ENCODE measurements around the gene P3H2. TPM values are rescaled to one million over a fixed set of nuclear protein-coding genes. Genes with fewer than 3 reads are reported as not detected.

P3H2 gene
- total RNA-seq, 2 donors from 2014 or later = 14.6 to 22.2 TPM

- Histone ChIP-seq H3K4me3 (no peak overlapping the region), H3K9ac (ENCODE audit: low read depth in 2 of 2, low read length in 2 of 2) (no peak overlapping the region), H3K27me3 (no peaks in the 10 kb centered on the region), H3K9me3 (no peaks in the 10 kb centered on the region), H3K36me3 (no peaks in the 10 kb centered on the region), H3K4me1 (no peaks in the 10 kb centered on the region), H3K27ac (no peak overlapping the region)
- TF ChIP-seq, protein P1, sequence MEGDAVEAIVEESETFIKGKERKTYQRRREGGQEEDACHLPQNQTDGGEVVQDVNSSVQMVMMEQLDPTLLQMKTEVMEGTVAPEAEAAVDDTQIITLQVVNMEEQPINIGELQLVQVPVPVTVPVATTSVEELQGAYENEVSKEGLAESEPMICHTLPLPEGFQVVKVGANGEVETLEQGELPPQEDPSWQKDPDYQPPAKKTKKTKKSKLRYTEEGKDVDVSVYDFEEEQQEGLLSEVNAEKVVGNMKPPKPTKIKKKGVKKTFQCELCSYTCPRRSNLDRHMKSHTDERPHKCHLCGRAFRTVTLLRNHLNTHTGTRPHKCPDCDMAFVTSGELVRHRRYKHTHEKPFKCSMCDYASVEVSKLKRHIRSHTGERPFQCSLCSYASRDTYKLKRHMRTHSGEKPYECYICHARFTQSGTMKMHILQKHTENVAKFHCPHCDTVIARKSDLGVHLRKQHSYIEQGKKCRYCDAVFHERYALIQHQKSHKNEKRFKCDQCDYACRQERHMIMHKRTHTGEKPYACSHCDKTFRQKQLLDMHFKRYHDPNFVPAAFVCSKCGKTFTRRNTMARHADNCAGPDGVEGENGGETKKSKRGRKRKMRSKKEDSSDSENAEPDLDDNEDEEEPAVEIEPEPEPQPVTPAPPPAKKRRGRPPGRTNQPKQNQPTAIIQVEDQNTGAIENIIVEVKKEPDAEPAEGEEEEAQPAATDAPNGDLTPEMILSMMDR (IDR thresholded peaks at IDR 0.05) = no peak
- no peak for DNase-seq
- intact Hi-C loops (cut with DNase I) = no loop called here
These were observed 137.1 kb downstream of the P3H2 start for GRCh38 chr3:189983612-189984011.

- Histone ChIP-seq H3K9me3 (no peaks in the 10 kb centered on the region), H3K27me3 (no peaks in the 10 kb centered on the region), H3K4me3 (no peak overlapping the region), H3K36me3 (no peaks in the 10 kb centered on the region), H3K27ac (no peak overlapping the region), H3K9ac (ENCODE audit: low read depth in 2 of 2, low read length in 2 of 2) (no peak overlapping the region), H3K4me1 (no peaks in the 10 kb centered on the region)
- DNase-seq = no peak
- TF ChIP-seq, protein P1 (IDR thresholded peaks at IDR 0.05) = no peak
- intact Hi-C loops (cut with DNase I) = no loop called here
These were observed 138.3 kb downstream of the P3H2 start for GRCh38 chr3:189982321-189982945.

GRCh38 chr3:189981668-189982067 is 139.0 kb downstream of the P3H2 start:
- no peak overlapping the region for H3K4me3 ChIP-seq
- no peak overlapping the region for H3K9ac ChIP-seq (ENCODE audit: low read depth in 2 of 2, low read length in 2 of 2)
- no peaks in the 10 kb centered on the region for H3K27me3 ChIP-seq
- no peak overlapping the region for H3K27ac ChIP-seq
- H3K9me3 ChIP-seq = no peaks in the 10 kb centered on the region
- H3K36me3 ChIP-seq = no peaks in the 10 kb centered on the region
- intact Hi-C loops (cut with DNase I) = no loop called here
- DNase-seq = no peak
- TF ChIP-seq, protein P1 (IDR thresholded peaks at IDR 0.05) = no peak
- H3K4me1 ChIP-seq = no peaks in the 10 kb centered on the region

DNA sequence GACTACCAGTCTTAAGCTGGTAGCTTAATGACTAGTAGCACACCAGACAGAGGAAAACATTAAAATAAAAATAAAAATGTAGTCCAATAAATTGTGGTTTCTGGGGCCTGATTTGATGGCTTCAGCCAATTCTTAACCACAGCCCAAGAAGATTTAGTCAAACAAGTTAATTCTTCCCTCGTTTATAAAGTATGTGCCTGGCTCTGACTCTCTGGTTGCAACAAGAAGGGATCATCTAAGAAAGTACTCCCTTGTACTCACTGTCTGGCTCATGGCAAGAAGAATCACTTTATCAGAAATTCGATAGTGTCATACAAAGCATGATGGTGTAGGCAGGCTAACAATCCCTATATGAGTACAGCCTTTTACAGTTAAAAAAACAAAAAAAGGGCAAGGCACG is 141.9 kb downstream of the P3H2 start:
- H3K4me3 ChIP-seq = no peak overlapping the region
- TF ChIP-seq, protein P1 (IDR thresholded peaks at IDR 0.05) = no peak
- no peaks in the 10 kb centered on the region for H3K9me3 ChIP-seq
- H3K9ac ChIP-seq (ENCODE audit: low read depth in 2 of 2, low read length in 2 of 2) = no peak overlapping the region
- H3K36me3 ChIP-seq = no peaks in the 10 kb centered on the region
- no peaks in the 10 kb centered on the region for H3K27me3 ChIP-seq
- intact Hi-C loops (cut with DNase I) = no loop called here
- H3K4me1 ChIP-seq = no peaks in the 10 kb centered on the region
- H3K27ac ChIP-seq = no peak overlapping the region
- no peak for DNase-seq

GRCh38 chr3:189977174-189977573 is 143.5 kb downstream of the P3H2 start:
- intact Hi-C loops (cut with DNase I) = no loop called here
- Histone ChIP-seq H3K4me3 (no peak overlapping the region), H3K27ac (no peak overlapping the region), H3K27me3 (no peaks in the 10 kb centered on the region), H3K9me3 (no peaks in the 10 kb centered on the region), H3K4me1 (no peaks in the 10 kb centered on the region), H3K9ac (ENCODE audit: low read depth in 2 of 2, low read length in 2 of 2) (no peak overlapping the region), H3K36me3 (no peaks in the 10 kb centered on the region)
- DNase-seq = no peak
- TF ChIP-seq, protein P1 (IDR thresholded peaks at IDR 0.05) = no peak

Data from colonic mucosa (tissue), 4 donors.